K562 (cell line): ENCODE results near the gene ALOX12. TPM values are rescaled to one million over a fixed set of nuclear protein-coding genes. Genes with fewer than 3 reads are reported as not detected.
"Not testable (repeated sequence)": the region's sequence is repeated elsewhere in the genome, so short reads cannot be mapped to it uniquely, and the experiment has no call there.

Source experiments
- ADNP ChIP-seq: fragments of 200-800 bp; sonication (Bioruptor generic); IDR thresholded peaks from 2 replicates; pipeline ENCODE4 v1.6.1; 2016; ENCODE audit warnings: missing genetic modification characterization, missing compliant biosample characterization
- ARNT ChIP-seq, 2 experiments: fragments of 450-650 bp; IDR thresholded peaks; 2 replicates each; pipeline ENCODE4 v1.6.1; 2016; ENCODE audit warnings: mild to moderate bottlenecking in 1 of 2
- CBFA2T3 ChIP-seq: fragments of 450-650 bp; IDR thresholded peaks from 2 replicates; pipeline ENCODE4 v1.6.1; 2017
- CBX3 ChIP-seq, 2 experiments: IDR thresholded peaks; 1 replicate in 1 of 2; 2 replicates in 1 of 2; pipeline ENCODE4 v1.6.1; 2012; ENCODE audit warnings: inconsistent platforms in 2 of 2, low read length in 2 of 2, borderline replicate concordance in 1 of 2, control low read depth in 1 of 2
- CCNT2 ChIP-seq: IDR thresholded peaks from 2 replicates; pipeline ENCODE4 v1.6.1; 2011; ENCODE audit warnings: borderline replicate concordance, low read depth, mild to moderate bottlenecking, moderate library complexity, mixed read lengths, low read length; ENCODE audit not compliant: insufficient read length; ENCODE audit errors: extremely low read depth
- CREM ChIP-seq: IDR thresholded peaks from 2 replicates; pipeline ENCODE4 v1.6.1; 2014; ENCODE audit warnings: antibody characterized with exemption, low read depth
- HDAC2 ChIP-seq: fragments of 450-650 bp; IDR thresholded peaks from 2 replicates; pipeline ENCODE4 v1.6.1; 2016; ENCODE audit warnings: mild to moderate bottlenecking
- HES1 ChIP-seq: fragments of 450-650 bp; IDR thresholded peaks from 2 replicates; pipeline ENCODE4 v1.6.1; 2016; ENCODE audit warnings: low read depth, mild to moderate bottlenecking, moderate library complexity
- HMGN3 ChIP-seq: IDR thresholded peaks from 2 replicates; pipeline ENCODE4 v1.6.1; 2011; ENCODE audit warnings: borderline replicate concordance, low read depth, mild to moderate bottlenecking, mixed read lengths, low read length; ENCODE audit not compliant: insufficient read length; ENCODE audit errors: extremely low read depth
- ILF3 ChIP-seq: fragments of 450-650 bp; IDR thresholded peaks from 2 replicates; pipeline ENCODE4 v1.6.1; 2018; ENCODE audit warnings: antibody characterized with exemption, mild to moderate bottlenecking, moderate library complexity, borderline replicate concordance
- LEF1 ChIP-seq: fragments of 450-650 bp; IDR thresholded peaks from 2 replicates; pipeline ENCODE4 v1.6.1; 2016; ENCODE audit warnings: mild to moderate bottlenecking
- NCOA1 ChIP-seq: fragments of 450-650 bp; IDR thresholded peaks from 2 replicates; pipeline ENCODE4 v1.6.1; 2016; ENCODE audit warnings: low read depth
- NFIC ChIP-seq: fragments of 450-650 bp; IDR thresholded peaks from 2 replicates; pipeline ENCODE4 v1.6.1; 2017; ENCODE audit warnings: mild to moderate bottlenecking, inconsistent platforms
- PML ChIP-seq: IDR thresholded peaks from 2 replicates; pipeline ENCODE4 v1.6.1; 2012; ENCODE audit warnings: low read length, inconsistent platforms
- RBM25 ChIP-seq: fragments of 200-400 bp; formaldehyde crosslinking; IDR thresholded peaks from 2 replicates; pipeline ENCODE4 v1.6.1; 2018; ENCODE audit warnings: low read length, low read depth, moderate library complexity; ENCODE audit not compliant: severe bottlenecking
- SMARCC2 ChIP-seq: fragments of 450-650 bp; IDR thresholded peaks from 2 replicates; pipeline ENCODE4 v1.6.1; 2017; ENCODE audit warnings: antibody characterized with exemption, moderate library complexity, mild to moderate bottlenecking, low read depth
- SOX6 ChIP-seq: fragments of 450-650 bp; IDR thresholded peaks from 2 replicates; pipeline ENCODE4 v1.6.1; 2014; ENCODE audit warnings: mild to moderate bottlenecking
- TAL1 ChIP-seq: fragments of 450-650 bp; IDR thresholded peaks from 2 replicates; pipeline ENCODE4 v1.6.1; 2016; ENCODE audit warnings: mild to moderate bottlenecking
- TEAD4 ChIP-seq, 2 experiments: sonication (generic) in 1 of 2; formaldehyde crosslinking in 1 of 2; IDR thresholded peaks; 2 replicates each; pipeline versions ENCODE4 v1.6.1 to v1.8.0; 2012 to 2022; ENCODE audit warnings: borderline replicate concordance in 1 of 2, inconsistent platforms in 1 of 2, low read length in 1 of 2, mild to moderate bottlenecking in 1 of 2, missing genetic modification reagents in 1 of 2
- ZBTB11 ChIP-seq, 3 experiments: fragments of 200-800 bp in 1 of 3; fragments of 250-450 bp in 1 of 3; fragments of 450-650 bp in 1 of 3; sonication (Bioruptor Pico) in 1 of 3; sonication (Bioruptor generic) in 1 of 3; formaldehyde crosslinking in 1 of 3; IDR thresholded peaks; 2 replicates each; pipeline versions ENCODE4 v1.6.1 to v1.8.0; 2016 to 2022; ENCODE audit warnings: mild to moderate bottlenecking in 2 of 3, missing genetic modification characterization in 2 of 3, missing compliant biosample characterization in 1 of 3, moderate library complexity in 1 of 3
- ZEB2 ChIP-seq: fragments of 450-650 bp; IDR thresholded peaks from 2 replicates; pipeline ENCODE4 v1.6.1; 2016
- ZNF175 ChIP-seq: fragments of 200-800 bp; sonication (Bioruptor generic); IDR thresholded peaks from 2 replicates; pipeline ENCODE4 v1.6.1; 2016; ENCODE audit warnings: low read depth, mild to moderate bottlenecking, missing genetic modification characterization, missing compliant biosample characterization
- ZNF384 ChIP-seq: IDR thresholded peaks from 2 replicates; pipeline ENCODE4 v1.6.1; 2012; ENCODE audit warnings: low read depth, low read length, improper control_type of control experiment
- ZNF639 ChIP-seq, 2 experiments: fragments of 200-800 bp in 1 of 2; sonication (Bioruptor generic) in 1 of 2; sonication (generic) in 1 of 2; formaldehyde crosslinking in 1 of 2; IDR thresholded peaks in 1 of 2; conservative IDR thresholded peaks in 1 of 2; 2 replicates each; pipeline versions ENCODE4 v1.5.0 to v1.6.1; 2016 to 2020; ENCODE audit warnings: missing compliant biosample characterization in 1 of 2, missing genetic modification characterization in 1 of 2, missing genetic modification reagents in 1 of 2
- polyA plus RNA-seq, 8 experiments: library from polyadenylated mRNA; depleted of rRNA in 4 of 8; stranded (reverse) in 5 of 8; unstranded in 3 of 8; fragments of >200 nt; fragmentation: Nextera tagmentation in 2 of 8; fragmentation: Illumina TruSeq in 1 of 8; extraction: Ambion mirVana in 2 of 8; extraction: Trizol in 1 of 8; gene quantifications; 2 replicates each; pipeline versions ENCODE4 v1.2.1 to v1.2.3, GENCODE V29; 2011 to 2014; ENCODE audit warnings: inconsistent platforms in 1 of 8, missing spikeins in 1 of 8
- total RNA-seq, 7 experiments: library from RNA; depleted of rRNA in 6 of 7; stranded (reverse); fragments of >200 nt in 6 of 7; fragmentation: Illumina TruSeq in 2 of 7; extraction: Trizol in 2 of 7; gene quantifications; 2 replicates each; pipeline versions ENCODE4 v1.2.1 to v1.2.3, GENCODE V29; 2011 to 2021; ENCODE audit warnings: low replicate concordance in 1 of 7

Gene ALOX12
- total and polyA plus RNA-seq, 9 of the 15 experiments (the other 6 are each of a cell fraction or from before 2014, with no cell fraction given) = 0.09 to 1.1 (median 0.47) TPM; not detected in 1

GRCh38 chr17:6993613-6994056 lies 2.2 kb upstream of the ALOX12 start (continued):
- TF ChIP-seq ZNF639 (CRISPR knock-in tag; conservative IDR thresholded peaks at IDR 0.05 in 1 of 2, IDR thresholded peaks at IDR 0.05 in 1 of 2) = peak in 1 of 2 experiments; percentile 56; a peak in 2 of 4 replicates
- peak; percentile 72 for TF ChIP-seq HES1
- peak; percentile 98 for TF ChIP-seq TAL1
- TF ChIP-seq ADNP = peak; percentile 76
- TF ChIP-seq TEAD4 (IDR thresholded peaks at IDR 0.05; ENCODE audit: low read length) = peak; percentile 96
- TF ChIP-seq TEAD4 (CRISPR knock-in tag; IDR thresholded peaks at IDR 0.05; ENCODE audit: borderline replicate concordance) = not testable (repeated sequence)
- peak; percentile 93; the same call in 1 of the 2 replicates for TF ChIP-seq LEF1
- peak; percentile 66 to 74; a peak in 2 of 4 replicates for TF ChIP-seq ARNT (IDR thresholded peaks at IDR 0.05)
- peak; percentile 24 for TF ChIP-seq RBM25
- peak; percentile 87 for TF ChIP-seq CCNT2
- peak; percentile 88 for TF ChIP-seq NFIC
- TF ChIP-seq HMGN3 = peak; percentile 56
- peak; percentile 83 for TF ChIP-seq SMARCC2
- peak; percentile 91 for TF ChIP-seq ZEB2
- TF ChIP-seq CBFA2T3 = peak; percentile 98
- peak; percentile 34; the same call in 1 of the 2 replicates for TF ChIP-seq CREM
- TF ChIP-seq ZNF384 = peak; percentile 42; the same call in 1 of the 2 replicates
- 0 out of 3 replicates have a peak, but pooled peaks of 1 of the 2 experiments have one; percentile 37 for TF ChIP-seq CBX3 (IDR thresholded peaks at IDR 0.05; ENCODE audit: borderline replicate concordance in 1 of 2, low read length in 2 of 2)
- TF ChIP-seq PML = peak; percentile 94
- peak in 1 of 3 experiments; percentile 55; a peak in 1 of 6 replicates for TF ChIP-seq ZBTB11 (CRISPR knock-in tag; IDR thresholded peaks at IDR 0.05)
- TF ChIP-seq ILF3 = 0 out of 2 replicates have a peak, but pooled peaks have one; percentile 45
- peak; percentile 98 for TF ChIP-seq SOX6
- peak; percentile 78 for TF ChIP-seq NCOA1
- peak; percentile 65 for TF ChIP-seq HDAC2
- peak; percentile 71 for TF ChIP-seq ZNF175 (CRISPR knock-in tag)
